Choroid plexus epithelial cell (primary cell): ENCODE measurements around the gene POU3F1.
A peak's percentile ranks its signal among the peaks of the same experiment; 100 is the strongest.

Experiments
- DNase-seq: peaks from one replicate; pipeline ENCODE4 v3.0.0-alpha.2; 2010; ENCODE audit warnings: low read depth
- H3K4me3 ChIP-seq: 2 replicates; pipeline ENCODE4 v1.5.1; 2011; ENCODE audit warnings: low read depth, mild to moderate bottlenecking, control low read depth, low read length, moderate library complexity
- TF ChIP-seq, protein P1 (sequence below): conservative IDR thresholded peaks from 2 replicates; pipeline ENCODE4 v1.5.1; 2011; ENCODE audit warnings: low read depth, mild to moderate bottlenecking, control low read depth, inconsistent platforms, low read length, moderate library complexity

Gene POU3F1

DNA sequence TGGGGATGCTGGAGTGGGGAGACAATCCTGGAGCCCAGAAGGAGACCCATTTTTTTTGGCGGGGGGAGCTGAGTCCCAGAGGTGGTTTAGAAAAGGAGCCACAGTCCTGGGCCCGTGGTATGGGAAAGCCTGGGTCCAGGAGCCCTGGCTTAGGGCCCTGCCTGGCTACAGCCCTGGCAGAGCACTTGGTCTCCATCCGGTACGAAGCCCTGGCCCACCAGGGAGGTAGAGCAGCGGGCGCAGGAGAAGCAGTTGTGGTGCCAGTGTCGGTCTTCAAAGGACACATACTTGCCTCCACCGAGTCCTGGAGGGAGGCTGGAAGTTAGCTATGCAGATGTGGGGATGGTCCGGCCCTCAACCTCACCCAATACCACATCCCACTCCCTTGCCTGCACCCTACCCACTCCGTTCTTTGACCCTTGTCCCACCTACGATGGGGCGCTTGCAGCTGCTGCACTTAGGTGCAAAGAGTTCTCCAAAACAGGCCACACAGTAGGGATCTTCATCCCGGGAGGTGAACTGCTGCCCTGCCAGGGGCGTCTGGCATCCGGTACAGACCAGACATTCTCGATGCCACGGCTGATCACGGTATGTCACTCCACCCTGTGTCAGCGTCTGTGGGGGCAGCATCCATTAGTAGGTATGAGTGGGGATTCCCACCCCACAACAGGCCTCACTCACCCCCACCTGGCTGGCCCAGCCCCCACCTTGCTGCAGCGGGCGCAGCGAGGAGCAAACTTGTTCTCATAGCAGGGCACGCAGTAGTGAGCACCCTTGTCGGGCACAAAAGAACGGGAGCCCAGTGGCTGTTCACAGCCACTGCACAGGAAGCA lies 49.1 kb downstream of the POU3F1 start:
- H3K4me3 ChIP-seq, result no peak overlapping the region
- no peak for DNase-seq
- TF ChIP-seq, protein P1, sequence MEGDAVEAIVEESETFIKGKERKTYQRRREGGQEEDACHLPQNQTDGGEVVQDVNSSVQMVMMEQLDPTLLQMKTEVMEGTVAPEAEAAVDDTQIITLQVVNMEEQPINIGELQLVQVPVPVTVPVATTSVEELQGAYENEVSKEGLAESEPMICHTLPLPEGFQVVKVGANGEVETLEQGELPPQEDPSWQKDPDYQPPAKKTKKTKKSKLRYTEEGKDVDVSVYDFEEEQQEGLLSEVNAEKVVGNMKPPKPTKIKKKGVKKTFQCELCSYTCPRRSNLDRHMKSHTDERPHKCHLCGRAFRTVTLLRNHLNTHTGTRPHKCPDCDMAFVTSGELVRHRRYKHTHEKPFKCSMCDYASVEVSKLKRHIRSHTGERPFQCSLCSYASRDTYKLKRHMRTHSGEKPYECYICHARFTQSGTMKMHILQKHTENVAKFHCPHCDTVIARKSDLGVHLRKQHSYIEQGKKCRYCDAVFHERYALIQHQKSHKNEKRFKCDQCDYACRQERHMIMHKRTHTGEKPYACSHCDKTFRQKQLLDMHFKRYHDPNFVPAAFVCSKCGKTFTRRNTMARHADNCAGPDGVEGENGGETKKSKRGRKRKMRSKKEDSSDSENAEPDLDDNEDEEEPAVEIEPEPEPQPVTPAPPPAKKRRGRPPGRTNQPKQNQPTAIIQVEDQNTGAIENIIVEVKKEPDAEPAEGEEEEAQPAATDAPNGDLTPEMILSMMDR, result no peak

DNA sequence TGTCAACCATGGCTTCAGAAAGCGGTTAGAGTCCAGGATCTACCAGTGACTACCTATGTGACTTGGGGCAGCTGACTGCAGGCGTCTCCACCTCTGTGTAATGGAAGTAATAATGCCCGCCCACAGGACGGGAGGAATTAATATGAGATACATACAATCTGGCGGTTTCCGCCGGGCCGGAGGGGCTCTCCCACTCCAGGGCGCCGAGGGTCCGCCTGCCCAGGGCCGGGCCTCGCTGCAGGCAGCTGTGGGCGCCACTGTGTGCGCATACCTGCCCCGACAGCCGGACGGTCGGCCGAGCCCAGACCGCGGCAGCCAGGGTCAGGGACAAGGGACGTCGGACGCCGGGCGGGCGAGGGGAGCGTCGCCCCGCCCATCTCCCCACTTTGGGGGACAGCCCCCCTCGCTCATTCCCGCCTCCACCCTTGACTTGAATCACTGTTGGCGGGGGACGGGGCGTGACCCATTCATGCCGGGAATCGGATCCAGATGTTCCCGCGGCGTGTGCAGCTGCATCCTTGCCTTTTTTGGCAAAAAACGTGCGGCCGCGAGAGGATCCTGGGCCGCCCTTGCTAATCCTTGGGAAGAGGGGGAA lies 50.7 kb downstream of the POU3F1 start:
- TF ChIP-seq, protein P1, result no peak
- peak overlapping the region; percentile 63 for H3K4me3 ChIP-seq
- peak; percentile 85 for DNase-seq

DNA sequence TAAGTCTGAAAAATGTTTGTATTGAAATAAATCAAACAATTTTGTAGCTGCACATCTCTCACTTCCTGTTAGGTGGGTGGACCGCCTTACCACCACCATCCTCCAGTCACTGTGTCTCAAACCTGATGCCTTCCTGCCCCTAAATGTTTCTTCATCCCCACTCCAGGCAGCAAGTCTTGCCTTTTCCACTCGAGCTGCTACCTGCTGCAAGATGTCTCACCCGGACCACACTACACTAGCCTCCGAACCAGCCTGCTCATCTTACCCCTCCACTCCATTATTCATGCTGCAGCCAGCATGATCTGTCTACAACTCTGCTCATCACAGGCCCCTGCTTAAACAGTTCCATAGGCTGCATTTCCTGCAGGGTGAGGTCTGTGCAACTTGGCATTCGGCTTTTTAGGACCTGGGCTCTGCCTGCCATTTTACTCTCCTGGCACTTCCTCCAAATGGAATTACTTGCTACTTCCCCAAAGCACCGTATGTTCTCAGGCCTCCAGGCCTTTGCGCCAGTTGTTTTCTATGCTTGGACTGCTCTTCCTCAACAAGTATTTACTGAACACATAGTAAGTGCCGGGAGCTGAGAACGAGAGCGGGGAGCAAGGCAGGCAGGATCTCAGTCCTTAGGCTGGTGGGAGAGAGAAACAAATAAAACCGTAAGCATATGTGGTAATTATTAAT lies 51.6 kb downstream of the POU3F1 start:
- peak overlapping the region; percentile 17 for H3K4me3 ChIP-seq
- no peak for DNase-seq
- TF ChIP-seq, protein P1, result no peak
